GM12872 (cell line): ENCODE data around the gene ARHGAP18.

ENCODE experiments used
- CTCF ChIP-seq: IDR thresholded peaks from 3 replicates; pipeline ENCODE4 v1.5.1; 2011; ENCODE audit warnings: low read depth, mild to moderate bottlenecking, low read length, moderate library complexity; ENCODE audit not compliant: insufficient read depth

ARHGAP18 gene

GRCh38 chr6:129748901-129749748 lies 39.1 kb upstream of the ARHGAP18 start:
- no peak for TF ChIP-seq CTCF

- 0 out of 3 replicates have a peak, but pooled peaks have one; percentile 2 for TF ChIP-seq CTCF
Observed at GRCh38 chr6:129748212-129748900, 38.4 kb upstream of the ARHGAP18 start.

- TF ChIP-seq CTCF, result no peak
Observed at GRCh38 chr6:129747588-129748112, 37.7 kb upstream of the ARHGAP18 start.

- TF ChIP-seq CTCF, result no peak
Observed at GRCh38 chr6:129744880-129745237, 34.9 kb upstream of the ARHGAP18 start.

GRCh38 chr6:129744201-129744879 lies 34.4 kb upstream of the ARHGAP18 start:
- TF ChIP-seq CTCF, result no peak

GRCh38 chr6:129740013-129740412 lies 30.0 kb upstream of the ARHGAP18 start:
- TF ChIP-seq CTCF, result no peak

- no peak for TF ChIP-seq CTCF
Observed at GRCh38 chr6:129736105-129736504, 26.1 kb upstream of the ARHGAP18 start.
